Measurements from ENCODE around the gene PROX1. TPM values are rescaled to one million over a fixed set of nuclear protein-coding genes. Genes with fewer than 3 reads are reported as not detected.

The PROX1 gene
- total and polyA plus RNA-seq, 2 donors (not counting 1 experiment from before 2014, with no cell fraction given): 0.24 to 3.8 TPM

GRCh38 chr1:213972141-213972540, 15.6 kb upstream of the PROX1 start:
- Histone ChIP-seq H3K27ac (ENCODE audit: low read length in 2 of 2) (no peak overlapping the region), H4K20me1 (ENCODE audit: control insufficient read depth, insufficient read depth, low read length, poor library complexity, severe bottlenecking) (no peaks in the 10 kb centered on the region), H3K4me3 (ENCODE audit: control extremely low read depth in 1 of 5, extremely low read depth in 1 of 5, insufficient read depth in 1 of 5, low read depth in 2 of 5, low read length in 4 of 5) (no peak overlapping the region), H2AFZ (ENCODE audit: insufficient read depth, low read depth, low read length, poor library complexity, severe bottlenecking) (no peak overlapping the region), H3K79me2 (ENCODE audit: control insufficient read depth, insufficient read depth, low read length) (no peaks in the 10 kb centered on the region), H3K36me3 (replicated peaks in 1 of 2; ENCODE audit: control extremely low read depth in 1 of 2, control insufficient read depth in 1 of 2, extremely low read depth in 1 of 2, insufficient read depth in 2 of 2, low read length in 1 of 2) (no peaks in the 10 kb centered on the region), H3K9me3 (ENCODE audit: control extremely low read depth in 1 of 3, control insufficient read depth in 2 of 3, insufficient read depth in 1 of 3, low read length in 2 of 3) (peaks cover 0 to 1% (median 0%) of the 10 kb centered on the region in 3 donors), H3K4me2 (replicated peaks; ENCODE audit: low read depth, low read length, poor library complexity, severe bottlenecking) (no peak overlapping the region), H3K4me1 (ENCODE audit: control insufficient read depth in 2 of 2, insufficient read depth in 2 of 2, low read length in 2 of 2) (no peaks in the 10 kb centered on the region), H3K9ac (ENCODE audit: low read length) (no peak overlapping the region), H3K27me3 (replicated peaks in 1 of 4; ENCODE audit: control extremely low read depth in 1 of 4, control insufficient read depth in 3 of 4, insufficient read depth in 4 of 4, low read length in 3 of 4) (peaks cover 0 to 8% (median 2%) of the 10 kb centered on the region in 4 experiments)
- ATAC-seq (ENCODE audit: low read depth) (no peak), DNase-seq (no peak)
- Mint-ChIP-seq H3K27me3 (peaks cover 25% of the 10 kb centered on the region), H3K27ac (no peak overlapping the region), H3K4me3 (no peak overlapping the region), H3K9me3 (ENCODE audit: insufficient read depth) (no peaks in the 10 kb centered on the region), H3K4me1 (no peaks in the 10 kb centered on the region)
- ChIA-PET CTCF (no interaction called here), POLR2A (no interaction called here)
- TF ChIP-seq EZH2 (IDR thresholded peaks at IDR 0.05; ENCODE audit: borderline replicate concordance, insufficient read depth, low read depth, low read length, poor library complexity, severe bottlenecking): no peak
- TF ChIP-seq CTCF (IDR thresholded peaks at IDR 0.05): no peak
- 100% methylated on average over 1 of the region's 2 CpGs for WGBS (ENCODE audit: insufficient coverage)
- intact Hi-C loops (cut with micrococcal nuclease): no loop called here

DNA sequence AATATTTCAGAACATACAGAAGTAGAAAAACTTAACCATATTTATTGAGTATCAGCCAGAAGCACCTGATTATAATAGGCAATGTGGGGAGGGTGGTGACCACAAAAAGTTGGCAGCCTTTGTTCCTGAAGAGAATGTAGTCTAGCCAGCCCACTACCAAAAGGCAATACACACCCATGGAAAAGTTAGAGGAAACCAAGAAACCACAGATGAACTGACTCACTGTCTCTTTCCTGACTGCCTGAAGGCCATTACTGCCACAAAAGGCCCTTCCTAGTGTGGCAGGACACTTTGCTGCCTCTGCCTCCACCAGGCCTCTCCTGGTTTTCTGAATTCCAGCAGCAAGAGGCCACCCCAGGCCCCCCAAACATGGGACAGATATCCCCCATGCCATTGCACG, 14.6 kb upstream of the PROX1 start:
- Mint-ChIP-seq H3K4me3 (no peak overlapping the region), H3K27me3 (peaks cover 30% of the 10 kb centered on the region), H3K4me1 (no peaks in the 10 kb centered on the region), H3K9me3 (ENCODE audit: insufficient read depth) (no peaks in the 10 kb centered on the region), H3K27ac (no peak overlapping the region)
- Histone ChIP-seq H3K36me3 (replicated peaks in 1 of 2; ENCODE audit: control extremely low read depth in 1 of 2, control insufficient read depth in 1 of 2, extremely low read depth in 1 of 2, insufficient read depth in 2 of 2, low read length in 1 of 2) (no peaks in the 10 kb centered on the region), H3K9me3 (ENCODE audit: control extremely low read depth in 1 of 3, control insufficient read depth in 2 of 3, insufficient read depth in 1 of 3, low read length in 2 of 3) (peaks cover 0 to 1% (median 0%) of the 10 kb centered on the region in 3 donors), H2AFZ (ENCODE audit: insufficient read depth, low read depth, low read length, poor library complexity, severe bottlenecking) (no peak overlapping the region), H3K4me3 (ENCODE audit: control extremely low read depth in 1 of 5, extremely low read depth in 1 of 5, insufficient read depth in 1 of 5, low read depth in 2 of 5, low read length in 4 of 5) (no peak overlapping the region), H3K27ac (ENCODE audit: low read length in 2 of 2) (no peak overlapping the region), H3K4me2 (replicated peaks; ENCODE audit: low read depth, low read length, poor library complexity, severe bottlenecking) (no peak overlapping the region), H3K4me1 (ENCODE audit: control insufficient read depth in 2 of 2, insufficient read depth in 2 of 2, low read length in 2 of 2) (no peaks in the 10 kb centered on the region), H3K79me2 (ENCODE audit: control insufficient read depth, insufficient read depth, low read length) (no peaks in the 10 kb centered on the region), H4K20me1 (ENCODE audit: control insufficient read depth, insufficient read depth, low read length, poor library complexity, severe bottlenecking) (no peaks in the 10 kb centered on the region), H3K27me3 (replicated peaks in 1 of 4; ENCODE audit: control extremely low read depth in 1 of 4, control insufficient read depth in 3 of 4, insufficient read depth in 4 of 4, low read length in 3 of 4) (peaks cover 0 to 8% (median 5%) of the 10 kb centered on the region in 4 experiments), H3K9ac (ENCODE audit: low read length) (no peak overlapping the region)
- DNase-seq (no peak), ATAC-seq (ENCODE audit: low read depth) (no peak)
- no CpG with 5 or more reads among the region's 1 CpG for WGBS (ENCODE audit: insufficient coverage)
- TF ChIP-seq EZH2 (IDR thresholded peaks at IDR 0.05; ENCODE audit: borderline replicate concordance, insufficient read depth, low read depth, low read length, poor library complexity, severe bottlenecking): no peak
- TF ChIP-seq CTCF (IDR thresholded peaks at IDR 0.05): no peak
- ChIA-PET CTCF (no interaction called here), POLR2A (no interaction called here)
- intact Hi-C loops (cut with micrococcal nuclease): no loop called here

All from B cell (primary cell).